ENCODE data around the gene NCBP1.

DNA sequence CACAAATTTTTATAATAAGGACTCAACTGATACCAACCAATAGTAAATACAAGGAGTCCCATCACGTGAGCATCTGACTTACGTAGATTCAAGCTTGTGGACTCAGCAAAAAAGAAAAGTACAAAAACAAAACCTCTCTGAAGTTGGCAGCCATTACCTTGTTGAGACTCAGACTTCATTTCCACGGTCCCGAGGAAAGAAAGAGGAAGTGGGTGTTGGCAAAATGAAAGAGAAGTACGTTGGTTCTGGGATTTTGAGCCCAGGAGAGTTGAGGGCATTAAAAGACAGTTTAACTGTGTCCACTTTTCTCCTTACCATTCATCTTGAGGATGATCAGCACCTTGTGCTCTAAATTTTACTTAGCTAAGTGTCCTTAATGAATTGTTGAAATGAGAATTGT is 26.7 kb downstream of the NCBP1 start:
- TF ChIP-seq, protein P1, sequence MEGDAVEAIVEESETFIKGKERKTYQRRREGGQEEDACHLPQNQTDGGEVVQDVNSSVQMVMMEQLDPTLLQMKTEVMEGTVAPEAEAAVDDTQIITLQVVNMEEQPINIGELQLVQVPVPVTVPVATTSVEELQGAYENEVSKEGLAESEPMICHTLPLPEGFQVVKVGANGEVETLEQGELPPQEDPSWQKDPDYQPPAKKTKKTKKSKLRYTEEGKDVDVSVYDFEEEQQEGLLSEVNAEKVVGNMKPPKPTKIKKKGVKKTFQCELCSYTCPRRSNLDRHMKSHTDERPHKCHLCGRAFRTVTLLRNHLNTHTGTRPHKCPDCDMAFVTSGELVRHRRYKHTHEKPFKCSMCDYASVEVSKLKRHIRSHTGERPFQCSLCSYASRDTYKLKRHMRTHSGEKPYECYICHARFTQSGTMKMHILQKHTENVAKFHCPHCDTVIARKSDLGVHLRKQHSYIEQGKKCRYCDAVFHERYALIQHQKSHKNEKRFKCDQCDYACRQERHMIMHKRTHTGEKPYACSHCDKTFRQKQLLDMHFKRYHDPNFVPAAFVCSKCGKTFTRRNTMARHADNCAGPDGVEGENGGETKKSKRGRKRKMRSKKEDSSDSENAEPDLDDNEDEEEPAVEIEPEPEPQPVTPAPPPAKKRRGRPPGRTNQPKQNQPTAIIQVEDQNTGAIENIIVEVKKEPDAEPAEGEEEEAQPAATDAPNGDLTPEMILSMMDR (IDR thresholded peaks at IDR 0.05; ENCODE audit: low read depth, low read length, poor library complexity, severe bottlenecking) = no peak
- no peak for TF ChIP-seq EZH2phosphoT487 (IDR thresholded peaks at IDR 0.05; ENCODE audit: borderline replicate concordance, low read length)

All from DOHH2 (cell line).